PC-3 (cell line): Measurements from ENCODE around the gene CCDC182.

Experiments used
- EZH2 ChIP-seq: fragments of 300-600 bp; sonication (generic); IDR thresholded peaks from one replicate; pipeline ENCODE4 v1.6.1; 2017; ENCODE audit warnings: antibody characterized with exemption, mild to moderate bottlenecking, low read length; ENCODE audit not compliant: unreplicated experiment
- EZH2phosphoT487 ChIP-seq: fragments of 300-600 bp; sonication (generic); IDR thresholded peaks from 2 replicates; pipeline ENCODE4 v1.6.1; 2018; ENCODE audit warnings: mild to moderate bottlenecking, antibody characterized with exemption, low read length, borderline replicate concordance
- TF ChIP-seq, protein P1 (sequence below): fragments of 300-600 bp; sonication (generic); conservative IDR thresholded peaks from 2 replicates; pipeline ENCODE4 v1.5.1; 2017; ENCODE audit warnings: antibody characterized with exemption, low read depth, mild to moderate bottlenecking, low read length

DNA sequence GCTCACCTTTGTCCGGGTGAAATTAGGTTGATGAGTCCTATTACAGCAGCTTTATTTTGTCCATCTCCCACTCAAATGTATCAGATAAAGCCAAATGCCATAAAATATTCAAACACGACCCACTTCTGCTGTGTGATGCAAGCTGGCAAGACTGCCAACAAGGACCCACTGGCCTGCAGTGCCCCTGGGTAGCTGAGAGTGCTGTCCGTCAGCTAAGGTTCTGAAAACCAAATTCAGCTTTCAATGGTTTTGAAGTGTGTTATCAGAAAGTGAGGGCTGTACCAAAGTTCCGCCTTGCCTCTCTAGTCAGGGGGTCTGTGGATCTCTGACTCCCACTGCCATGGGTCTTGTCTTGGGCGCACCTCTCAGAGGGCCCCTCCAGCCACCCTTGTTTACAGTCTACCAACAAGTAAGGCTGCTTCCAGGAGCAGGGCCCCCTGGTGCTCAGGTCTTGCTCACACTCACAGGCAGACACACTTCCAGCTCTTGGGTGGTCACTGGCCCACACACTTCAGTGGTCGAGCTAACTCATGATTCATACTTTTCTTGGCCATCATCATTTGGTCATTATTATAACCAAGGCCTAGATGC lies 10.5 kb upstream of the CCDC182 start:
- TF ChIP-seq, protein P1, sequence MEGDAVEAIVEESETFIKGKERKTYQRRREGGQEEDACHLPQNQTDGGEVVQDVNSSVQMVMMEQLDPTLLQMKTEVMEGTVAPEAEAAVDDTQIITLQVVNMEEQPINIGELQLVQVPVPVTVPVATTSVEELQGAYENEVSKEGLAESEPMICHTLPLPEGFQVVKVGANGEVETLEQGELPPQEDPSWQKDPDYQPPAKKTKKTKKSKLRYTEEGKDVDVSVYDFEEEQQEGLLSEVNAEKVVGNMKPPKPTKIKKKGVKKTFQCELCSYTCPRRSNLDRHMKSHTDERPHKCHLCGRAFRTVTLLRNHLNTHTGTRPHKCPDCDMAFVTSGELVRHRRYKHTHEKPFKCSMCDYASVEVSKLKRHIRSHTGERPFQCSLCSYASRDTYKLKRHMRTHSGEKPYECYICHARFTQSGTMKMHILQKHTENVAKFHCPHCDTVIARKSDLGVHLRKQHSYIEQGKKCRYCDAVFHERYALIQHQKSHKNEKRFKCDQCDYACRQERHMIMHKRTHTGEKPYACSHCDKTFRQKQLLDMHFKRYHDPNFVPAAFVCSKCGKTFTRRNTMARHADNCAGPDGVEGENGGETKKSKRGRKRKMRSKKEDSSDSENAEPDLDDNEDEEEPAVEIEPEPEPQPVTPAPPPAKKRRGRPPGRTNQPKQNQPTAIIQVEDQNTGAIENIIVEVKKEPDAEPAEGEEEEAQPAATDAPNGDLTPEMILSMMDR, result peak; percentile 34
- TF ChIP-seq EZH2phosphoT487 (no peak), EZH2 (no peak)
